Uterus (tissue), 4 donors: ENCODE results near the gene AP3B1. TPM values are rescaled to one million over a fixed set of nuclear protein-coding genes. Genes with fewer than 3 reads are reported as not detected.

Experiments used
- DNase-seq, 2 donors: peaks; one replicate each; pipeline ENCODE4 v3.0.0-alpha.2; 2019 to 2020
- H3K27ac ChIP-seq, 2 donors: fragments of 200-600 bp; sonication (generic); 1 replicate in 1 of 2; 2 replicates in 1 of 2; pipeline ENCODE4 v1.5.1; 2016 to 2018
- H3K27me3 ChIP-seq, 2 donors: fragments of 200-600 bp; sonication (generic); one replicate each; pipeline ENCODE4 v1.5.1; 2018 to 2019; ENCODE audit warnings: control low read depth in 1 of 2
- H3K36me3 ChIP-seq, 2 donors: fragments of 200-600 bp; sonication (generic); one replicate each; pipeline ENCODE4 v1.5.1; 2019; ENCODE audit warnings: control low read depth in 1 of 2
- H3K4me1 ChIP-seq, 2 donors: fragments of 200-600 bp; sonication (generic); one replicate each; pipeline ENCODE4 v1.5.1; 2018 to 2019; ENCODE audit warnings: control low read depth in 1 of 2
- H3K4me3 ChIP-seq, 2 donors: fragments of 200-600 bp; sonication (generic); 1 replicate in 1 of 2; 2 replicates in 1 of 2; pipeline ENCODE4 v1.5.1; 2018 to 2019; ENCODE audit warnings: mild to moderate bottlenecking in 1 of 2
- H3K9me3 ChIP-seq, 2 donors: fragments of 200-600 bp; sonication (generic); one replicate each; pipeline ENCODE4 v1.5.1; 2019; ENCODE audit warnings: control low read depth in 1 of 2
- CTCF ChIP-seq, 4 experiments: fragments of 200-600 bp in 2 of 4; fragments of 450-650 bp in 2 of 4; sonication (generic) in 2 of 4; IDR thresholded peaks; one replicate each; pipeline ENCODE4 v1.5.1; 2016 to 2019; ENCODE audit warnings: antibody characterized with exemption in 4 of 4, mild to moderate bottlenecking in 2 of 4, moderate library complexity in 1 of 4
- POLR2A ChIP-seq, 2 donors: fragments of 450-650 bp; IDR thresholded peaks; one replicate each; pipeline ENCODE4 v1.6.1; 2016; ENCODE audit warnings: antibody characterized with exemption in 2 of 2, mild to moderate bottlenecking in 1 of 2, moderate library complexity in 1 of 2
- intact Hi-C: fragments of 100-400 bp; cut with DNase I; formaldehyde crosslinking; loops from one replicate; pipeline ENCODE4 v1.15.1; 2023; ENCODE audit warnings: low total_unique reads
- total RNA-seq, 4 donors: library from RNA; depleted of rRNA in 3 of 4; stranded (reverse); fragments of >200 nt in 3 of 4; gene quantifications; one replicate each; pipeline versions ENCODE4 v1.1.0 to v1.2.4, GENCODE V29; 2014 to 2023
- donor health status: DM: yes; HTN: yes; CAD: no.

AP3B1 gene
- total RNA-seq, 4 donors from 2014 or later, result 15.9 to 67.1 (median 33.4) TPM

DNA sequence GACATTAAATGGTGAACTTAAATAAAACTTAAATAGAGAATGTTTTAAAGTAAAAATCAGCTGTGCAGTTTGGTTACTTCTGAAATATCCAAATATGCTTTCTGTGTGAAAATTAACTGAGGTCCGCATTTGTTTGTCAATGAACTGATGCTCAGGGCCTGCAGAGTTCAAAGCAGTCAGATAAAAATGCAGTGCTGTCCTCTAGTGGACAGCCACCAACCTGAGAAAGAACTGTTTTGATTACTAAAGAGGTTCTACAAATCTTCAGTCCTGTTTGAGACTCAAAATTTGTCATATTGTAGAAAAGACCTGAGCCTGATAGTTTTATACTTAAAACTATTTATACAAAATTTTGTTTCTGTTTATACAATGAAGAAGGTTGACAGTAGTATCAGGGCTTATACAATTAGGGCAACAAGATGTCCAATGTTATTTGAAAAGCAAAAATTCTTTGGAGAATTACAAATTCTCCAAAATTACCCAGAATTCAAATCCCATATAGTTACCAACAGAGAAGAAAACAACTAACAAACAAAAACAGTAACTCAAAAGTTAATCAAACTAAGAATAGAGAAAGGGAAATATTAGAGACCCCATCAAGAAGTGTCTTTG is 286.0 kb downstream of the AP3B1 start:
- H3K27me3 ChIP-seq, result no peaks in the 10 kb centered on the region
- no peak overlapping the region for H3K4me3 ChIP-seq
- DNase-seq, result no peak
- no peaks in the 10 kb centered on the region for H3K4me1 ChIP-seq
- no peaks in the 10 kb centered on the region for H3K36me3 ChIP-seq
- intact Hi-C loops, result no loop called here
- no peaks in the 10 kb centered on the region for H3K9me3 ChIP-seq
- peak; percentile 23 to 42 (median 32) for TF ChIP-seq CTCF (IDR thresholded peaks at IDR 0.05)
- no peak for TF ChIP-seq POLR2A (IDR thresholded peaks at IDR 0.05)
- H3K27ac ChIP-seq, result no peak overlapping the region

DNA sequence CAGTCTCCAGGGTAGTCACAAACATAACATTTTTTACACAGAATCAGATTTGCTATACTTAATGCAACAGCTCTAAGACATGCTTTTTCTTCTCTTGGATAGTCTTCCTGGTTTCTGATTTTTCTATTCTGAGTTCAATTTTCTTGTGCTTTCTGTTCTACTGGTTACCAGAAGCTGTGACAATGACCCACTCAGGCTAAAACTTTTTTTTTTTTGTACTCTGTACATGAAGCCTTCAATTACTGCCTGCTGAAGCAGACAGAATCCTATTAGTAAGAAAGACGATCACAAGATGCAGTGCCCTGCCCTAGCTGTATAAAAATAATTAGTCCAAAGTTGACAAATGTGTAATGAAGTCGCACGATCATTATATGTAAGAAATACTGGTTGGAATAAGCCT is 287.3 kb downstream of the AP3B1 start:
- no peak for TF ChIP-seq CTCF (IDR thresholded peaks at IDR 0.05)
- TF ChIP-seq POLR2A (IDR thresholded peaks at IDR 0.05), result no peak
- no peaks in the 10 kb centered on the region for H3K9me3 ChIP-seq
- intact Hi-C loops, result no loop called here
- H3K27me3 ChIP-seq, result no peaks in the 10 kb centered on the region
- no peaks in the 10 kb centered on the region for H3K36me3 ChIP-seq
- DNase-seq, result no peak
- no peak overlapping the region for H3K4me3 ChIP-seq
- no peaks in the 10 kb centered on the region for H3K4me1 ChIP-seq
- no peak overlapping the region for H3K27ac ChIP-seq

DNA sequence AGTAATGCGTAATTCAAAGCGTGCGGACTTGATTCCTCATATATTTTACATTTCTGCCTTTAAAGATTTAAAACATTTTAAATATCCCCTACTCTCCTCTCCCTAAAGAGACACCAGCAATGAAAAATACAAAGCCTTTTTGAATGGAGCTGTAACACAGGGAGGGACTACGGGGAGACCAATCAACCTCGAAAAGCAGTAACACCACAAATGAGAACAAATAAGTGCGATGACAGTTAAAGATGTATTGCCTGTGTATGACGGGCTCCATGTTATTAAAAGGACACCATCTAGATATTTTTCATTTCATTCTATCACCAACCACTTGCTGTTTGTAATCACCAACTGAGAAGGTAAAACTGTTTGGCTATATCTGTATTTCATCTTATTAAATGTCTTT is 288.0 kb downstream of the AP3B1 start:
- no peaks in the 10 kb centered on the region for H3K9me3 ChIP-seq
- H3K27ac ChIP-seq, result no peak overlapping the region
- H3K36me3 ChIP-seq, result no peaks in the 10 kb centered on the region
- H3K27me3 ChIP-seq, result no peaks in the 10 kb centered on the region
- TF ChIP-seq POLR2A (IDR thresholded peaks at IDR 0.05), result no peak
- TF ChIP-seq CTCF (IDR thresholded peaks at IDR 0.05), result no peak
- intact Hi-C loops, result no loop called here
- H3K4me1 ChIP-seq, result no peaks in the 10 kb centered on the region
- H3K4me3 ChIP-seq, result no peak overlapping the region
- DNase-seq, result no peak

- Histone ChIP-seq H3K27ac (no peak overlapping the region), H3K4me1 (no peaks in the 10 kb centered on the region), H3K36me3 (no peaks in the 10 kb centered on the region), H3K4me3 (no peak overlapping the region), H3K9me3 (no peaks in the 10 kb centered on the region), H3K27me3 (no peaks in the 10 kb centered on the region)
- DNase-seq, result no peak
- TF ChIP-seq CTCF (IDR thresholded peaks at IDR 0.05) (no peak), POLR2A (IDR thresholded peaks at IDR 0.05) (no peak)
- intact Hi-C loops, result no loop called here
Observed at GRCh38 chr5:78005021-78005785, 289.3 kb downstream of the AP3B1 start.

DNA sequence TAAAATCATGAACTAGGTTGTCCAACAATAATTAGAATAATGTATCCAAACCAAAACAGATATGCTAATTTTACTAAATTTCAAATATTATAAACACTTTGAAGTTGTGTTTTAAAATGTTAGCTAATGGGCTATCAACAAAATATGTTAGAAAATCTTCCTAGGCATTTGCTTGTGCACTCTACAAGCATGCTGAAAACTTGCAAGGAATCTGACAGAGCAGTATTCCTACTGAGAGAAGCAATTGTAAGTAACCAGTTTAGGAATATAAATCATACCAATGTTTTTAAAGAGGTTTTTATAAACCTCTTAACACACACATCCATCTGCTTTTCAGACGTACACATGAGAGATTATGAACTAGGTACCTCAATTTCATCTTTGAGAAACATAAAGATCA is 289.9 kb downstream of the AP3B1 start:
- Histone ChIP-seq H3K9me3 (no peaks in the 10 kb centered on the region), H3K4me3 (no peak overlapping the region), H3K27me3 (no peaks in the 10 kb centered on the region), H3K4me1 (no peaks in the 10 kb centered on the region), H3K36me3 (no peaks in the 10 kb centered on the region), H3K27ac (no peak overlapping the region)
- DNase-seq, result no peak
- intact Hi-C loops, result no loop called here
- no peak for TF ChIP-seq POLR2A (IDR thresholded peaks at IDR 0.05)
- TF ChIP-seq CTCF (IDR thresholded peaks at IDR 0.05), result no peak
